SU-DHL-6 (cell line): ENCODE results near the gene DNAJC18.

Source experiments
- EZH2phosphoT487 ChIP-seq: fragments of 200-600 bp; sonication (generic), shearing (Covaris generic); conservative IDR thresholded peaks from 2 replicates; pipeline ENCODE4 v1.6.1; 2018; ENCODE audit warnings: mild to moderate bottlenecking, antibody characterized with exemption, low read length, moderate library complexity, mixed read lengths
- TF ChIP-seq, protein P1 (sequence below): fragments of 200-600 bp; sonication (generic); IDR thresholded peaks from one replicate; pipeline ENCODE4 v1.5.1; 2017; ENCODE audit warnings: antibody characterized with exemption, mild to moderate bottlenecking, low read length, moderate library complexity; ENCODE audit not compliant: insufficient read depth, poor library complexity, severe bottlenecking

DNA sequence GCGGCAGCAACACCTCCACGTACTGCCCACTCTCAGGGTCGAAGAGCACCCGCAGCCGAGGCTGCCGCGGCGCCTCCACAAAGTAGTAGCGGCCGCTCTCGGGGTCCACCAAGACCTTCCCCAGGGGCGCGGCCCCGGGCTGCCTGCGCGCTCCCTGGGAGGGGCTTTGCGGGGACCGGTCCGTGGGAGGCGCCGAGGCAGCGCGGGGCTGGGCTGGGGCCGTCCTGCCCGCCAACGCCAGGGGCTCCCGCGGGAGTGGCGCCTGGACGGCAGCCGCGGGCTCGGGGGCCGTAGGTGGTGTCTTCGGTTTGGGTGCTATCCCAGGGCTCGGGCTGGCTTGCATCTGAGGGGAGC, 47.0 kb downstream of the DNAJC18 start:
- TF ChIP-seq, protein P1, sequence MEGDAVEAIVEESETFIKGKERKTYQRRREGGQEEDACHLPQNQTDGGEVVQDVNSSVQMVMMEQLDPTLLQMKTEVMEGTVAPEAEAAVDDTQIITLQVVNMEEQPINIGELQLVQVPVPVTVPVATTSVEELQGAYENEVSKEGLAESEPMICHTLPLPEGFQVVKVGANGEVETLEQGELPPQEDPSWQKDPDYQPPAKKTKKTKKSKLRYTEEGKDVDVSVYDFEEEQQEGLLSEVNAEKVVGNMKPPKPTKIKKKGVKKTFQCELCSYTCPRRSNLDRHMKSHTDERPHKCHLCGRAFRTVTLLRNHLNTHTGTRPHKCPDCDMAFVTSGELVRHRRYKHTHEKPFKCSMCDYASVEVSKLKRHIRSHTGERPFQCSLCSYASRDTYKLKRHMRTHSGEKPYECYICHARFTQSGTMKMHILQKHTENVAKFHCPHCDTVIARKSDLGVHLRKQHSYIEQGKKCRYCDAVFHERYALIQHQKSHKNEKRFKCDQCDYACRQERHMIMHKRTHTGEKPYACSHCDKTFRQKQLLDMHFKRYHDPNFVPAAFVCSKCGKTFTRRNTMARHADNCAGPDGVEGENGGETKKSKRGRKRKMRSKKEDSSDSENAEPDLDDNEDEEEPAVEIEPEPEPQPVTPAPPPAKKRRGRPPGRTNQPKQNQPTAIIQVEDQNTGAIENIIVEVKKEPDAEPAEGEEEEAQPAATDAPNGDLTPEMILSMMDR, result no peak
- no peak for TF ChIP-seq EZH2phosphoT487
